Caco-2 (cell line): Measurements from ENCODE around the gene TTC9. TPM values are rescaled to one million over a fixed set of nuclear protein-coding genes. Genes with fewer than 3 reads are reported as not detected.

Source experiments
- BruUV-seq: library from RNA; stranded (reverse); fragments of 400-500 nt; replicated peaks from 2 replicates; lab custom pipeline; 2021; lab: Mats Ljungman, UMichigan
- CTCF ChIA-PET: fragments of 300-600 bp; sonication (Branson Sonifier 250); formaldehyde crosslinking; loops from one replicate; lab custom pipeline; 2022; ENCODE audit warnings: antibody characterized with exemption; lab: Charles Lee
- POLR2A ChIA-PET: fragments of 300-600 bp; sonication (Branson Sonifier 250); formaldehyde crosslinking; loops from one replicate; lab custom pipeline; 2022; ENCODE audit warnings: antibody characterized with exemption; lab: Charles Lee
- DNase-seq, 2 experiments: peaks; one replicate each; pipeline versions ENCODE4 v3.0.0 to v3.0.0-alpha.2; 2020 to 2022
- H3K27me3 ChIP-seq: replicated peaks from 2 replicates; pipeline ENCODE4 v1.6.0; 2011; ENCODE audit warnings: low read length; ENCODE audit not compliant: control insufficient read depth, insufficient read depth
- H3K36me3 ChIP-seq: 2 replicates; pipeline ENCODE4 v1.5.1; 2011; ENCODE audit warnings: low read length; ENCODE audit not compliant: control insufficient read depth, insufficient read depth
- H3K4me1 ChIP-seq: fragments of 250-450 bp; sonication (Bioruptor Pico); 2 replicates; pipeline ENCODE4 v1.5.1; 2020; ENCODE audit warnings: mild to moderate bottlenecking
- H3K4me3 ChIP-seq: 2 replicates; pipeline ENCODE4 v1.5.1; 2011; ENCODE audit warnings: low read depth, mild to moderate bottlenecking, control low read depth, low read length
- H3K9me3 ChIP-seq: fragments of 250-450 bp; sonication (Bioruptor Pico); 2 replicates; pipeline ENCODE4 v1.5.1; 2020; ENCODE audit warnings: mild to moderate bottlenecking, moderate library complexity
- H3K27ac Mint-ChIP-seq: one replicate; pipeline ENCODE4 v1.8.0; 2022; ENCODE audit warnings: mixed read lengths; ENCODE audit not compliant: unreplicated experiment
- H3K27me3 Mint-ChIP-seq: one replicate; pipeline ENCODE4 v1.8.0; 2022; ENCODE audit warnings: mixed read lengths; ENCODE audit not compliant: insufficient read depth, unreplicated experiment
- H3K36me3 Mint-ChIP-seq: one replicate; pipeline ENCODE4 v1.8.0; 2022; ENCODE audit warnings: mild to moderate bottlenecking, mixed read lengths; ENCODE audit not compliant: insufficient read depth, unreplicated experiment
- H3K4me1 Mint-ChIP-seq: one replicate; pipeline ENCODE4 v1.8.0; 2022; ENCODE audit warnings: low read depth, mixed read lengths; ENCODE audit not compliant: unreplicated experiment
- H3K4me3 Mint-ChIP-seq: one replicate; pipeline ENCODE4 v1.8.0; 2022; ENCODE audit warnings: mild to moderate bottlenecking, moderate library complexity, mixed read lengths; ENCODE audit not compliant: unreplicated experiment
- H3K9me3 Mint-ChIP-seq: one replicate; pipeline ENCODE4 v1.8.0; 2022; ENCODE audit warnings: mixed read lengths; ENCODE audit not compliant: unreplicated experiment
- CTCF ChIP-seq, 2 experiments: fragments of 200-600 bp in 1 of 2; IDR thresholded peaks; 1 replicate in 1 of 2; 2 replicates in 1 of 2; pipeline versions ENCODE4 v1.5.1 to v1.8.0; 2011 to 2022; ENCODE audit warnings: antibody characterized with exemption in 1 of 2, control low read depth in 1 of 2, inconsistent platforms in 1 of 2, low read depth in 1 of 2, low read length in 1 of 2, mild to moderate bottlenecking in 1 of 2, moderate library complexity in 1 of 2; ENCODE audit not compliant: insufficient read depth in 1 of 2, severe bottlenecking in 1 of 2, unreplicated experiment in 1 of 2
- intact Hi-C: fragments of 100-400 bp; cut with micrococcal nuclease; formaldehyde crosslinking; loops from one replicate; pipeline ENCODE4 v1.10.0; 2022; ENCODE audit not compliant: unreplicated experiment
- total RNA-seq: library from RNA; stranded (reverse); gene quantifications from 2 replicates; pipeline ENCODE4 v1.2.3, GENCODE V29; 2022

TTC9 gene
- total RNA-seq, 1 experiment from 2014 or later, result 4.6 TPM

DNA sequence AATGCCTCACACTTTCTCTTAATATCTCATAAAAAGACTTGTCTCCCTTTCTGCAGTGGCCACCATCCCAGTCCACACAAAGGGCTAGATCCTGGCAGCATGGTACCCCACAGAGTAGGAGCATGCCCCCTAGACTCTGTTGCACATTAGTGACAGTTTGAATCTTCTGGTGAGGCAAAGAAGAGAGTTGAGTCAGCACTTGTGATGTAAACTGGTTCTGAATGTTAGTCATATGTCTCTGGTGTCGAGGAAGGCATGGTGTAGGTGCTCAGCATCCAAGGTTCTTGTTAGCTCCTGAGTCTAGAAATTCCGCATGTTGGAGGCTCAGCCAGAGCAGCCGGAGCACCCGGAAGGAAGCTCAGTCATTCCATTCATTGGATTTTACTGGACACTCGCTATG, 9.8 kb downstream of the TTC9 start:
- intact Hi-C loops, result no loop called here
- ChIA-PET POLR2A (interaction anchor here (0.7 kb wide), 1 partner anchor 9 kb away, joined by 5 read pairs; no protein-coding TSS in a partner anchor), CTCF (no interaction called here)
- no TSS peak for BruUV-seq
- no peak for TF ChIP-seq CTCF (IDR thresholded peaks at IDR 0.05; ENCODE audit: insufficient read depth in 1 of 2, low read depth in 1 of 2, low read length in 1 of 2, severe bottlenecking in 1 of 2, unreplicated experiment in 1 of 2)
- no peak overlapping the region for H3K27ac Mint-ChIP-seq
- H3K4me1 Mint-ChIP-seq, result no peaks in the 10 kb centered on the region
- Histone ChIP-seq H3K4me3 (no peak overlapping the region), H3K36me3 (no peaks in the 10 kb centered on the region), H3K27me3 (no peaks in the 10 kb centered on the region), H3K4me1 (no peaks in the 10 kb centered on the region), H3K9me3 (no peaks in the 10 kb centered on the region)
- no peaks in the 10 kb centered on the region for H3K27me3 Mint-ChIP-seq
- no peaks in the 10 kb centered on the region for H3K9me3 Mint-ChIP-seq
- DNase-seq, result no peak
- no peaks in the 10 kb centered on the region for H3K36me3 Mint-ChIP-seq
- no peak overlapping the region for H3K4me3 Mint-ChIP-seq

- Mint-ChIP-seq H3K4me3 (no peak overlapping the region), H3K36me3 (no peaks in the 10 kb centered on the region), H3K27me3 (no peaks in the 10 kb centered on the region), H3K4me1 (no peaks in the 10 kb centered on the region), H3K27ac (no peak overlapping the region), H3K9me3 (no peaks in the 10 kb centered on the region)
- TF ChIP-seq CTCF (IDR thresholded peaks at IDR 0.05; ENCODE audit: insufficient read depth in 1 of 2, low read depth in 1 of 2, low read length in 1 of 2, severe bottlenecking in 1 of 2, unreplicated experiment in 1 of 2), result no peak
- no peaks in the 10 kb centered on the region for H3K9me3 ChIP-seq
- H3K36me3 ChIP-seq, result no peaks in the 10 kb centered on the region
- H3K4me3 ChIP-seq, result no peak overlapping the region
- H3K27me3 ChIP-seq, result no peaks in the 10 kb centered on the region
- ChIA-PET POLR2A (no interaction called here), CTCF (no interaction called here)
- intact Hi-C loops, result no loop called here
- DNase-seq, result no peak
- no peaks in the 10 kb centered on the region for H3K4me1 ChIP-seq
- BruUV-seq, result no TSS peak
Measured at GRCh38 chr14:70652871-70653270, 11.2 kb downstream of the TTC9 start.

GRCh38 chr14:70653662-70654061, 11.9 kb downstream of the TTC9 start:
- H3K4me1 ChIP-seq, result no peaks in the 10 kb centered on the region
- no peaks in the 10 kb centered on the region for H3K36me3 Mint-ChIP-seq
- no peaks in the 10 kb centered on the region for H3K27me3 Mint-ChIP-seq
- H3K27me3 ChIP-seq, result no peaks in the 10 kb centered on the region
- no peaks in the 10 kb centered on the region for H3K4me1 Mint-ChIP-seq
- no peaks in the 10 kb centered on the region for H3K36me3 ChIP-seq
- H3K9me3 ChIP-seq, result no peaks in the 10 kb centered on the region
- TF ChIP-seq CTCF (IDR thresholded peaks at IDR 0.05; ENCODE audit: insufficient read depth in 1 of 2, low read depth in 1 of 2, low read length in 1 of 2, severe bottlenecking in 1 of 2, unreplicated experiment in 1 of 2), result no peak
- intact Hi-C loops, result no loop called here
- no peak overlapping the region for H3K27ac Mint-ChIP-seq
- no TSS peak for BruUV-seq
- no peak for DNase-seq
- POLR2A ChIA-PET, result interaction anchor here (0.7 kb wide), 1 partner anchor 12 kb away, joined by 3 read pairs; no protein-coding TSS in a partner anchor
- CTCF ChIA-PET, result no interaction called here
- H3K4me3 Mint-ChIP-seq, result no peak overlapping the region
- H3K9me3 Mint-ChIP-seq, result no peaks in the 10 kb centered on the region
- no peak overlapping the region for H3K4me3 ChIP-seq
